GM23338 (cell line): ENCODE results near the gene ONECUT3.
"Not testable (repeated sequence)": the region's sequence is repeated elsewhere in the genome, so short reads cannot be mapped to it uniquely, and the experiment has no call there.

Source experiments
- CREB1 ChIP-seq: fragments of 250-450 bp; sonication (Bioruptor Pico); IDR thresholded peaks from 2 replicates; pipeline ENCODE4 v1.5.0; 2020; ENCODE audit warnings: low read depth, mild to moderate bottlenecking, moderate library complexity
- CTCF ChIP-seq, 2 experiments: fragments of 200-600 bp in 1 of 2; sonication (generic) in 1 of 2; conservative IDR thresholded peaks; 2 replicates each; pipeline versions ENCODE4 v1.5.1 to v1.6.1; 2016 to 2017; ENCODE audit warnings: antibody characterized with exemption in 2 of 2, low read depth in 2 of 2, mild to moderate bottlenecking in 2 of 2, moderate library complexity in 1 of 2
- EZH2 ChIP-seq: fragments of 200-600 bp; sonication (generic); IDR thresholded peaks from one replicate; pipeline ENCODE4 v1.8.0; 2017; ENCODE audit warnings: antibody characterized with exemption, mild to moderate bottlenecking, low read depth; ENCODE audit not compliant: unreplicated experiment
- JUNB ChIP-seq: IDR thresholded peaks from one replicate; pipeline ENCODE4 v1.6.1; 2016; ENCODE audit warnings: antibody characterized with exemption; ENCODE audit not compliant: unreplicated experiment
- POLR2AphosphoS5 ChIP-seq: IDR thresholded peaks from 2 replicates; pipeline ENCODE4 v1.6.1; 2016; ENCODE audit warnings: antibody characterized with exemption, low read depth
- REST ChIP-seq: IDR thresholded peaks from one replicate; pipeline ENCODE4 v1.6.1; 2018; ENCODE audit warnings: antibody characterized with exemption; ENCODE audit not compliant: unreplicated experiment

- TF ChIP-seq CTCF (conservative IDR thresholded peaks at IDR 0.05; ENCODE audit: low read depth in 2 of 2); EZH2; CREB1 (CRISPR knock-in tag); POLR2AphosphoS5; JUNB; REST: not testable (repeated sequence)
Measured at GRCh38 chr19:1797313-1797712, 44.0 kb downstream of the ONECUT3 start.
